ENCODE data around the gene RNASE1.

DNA sequence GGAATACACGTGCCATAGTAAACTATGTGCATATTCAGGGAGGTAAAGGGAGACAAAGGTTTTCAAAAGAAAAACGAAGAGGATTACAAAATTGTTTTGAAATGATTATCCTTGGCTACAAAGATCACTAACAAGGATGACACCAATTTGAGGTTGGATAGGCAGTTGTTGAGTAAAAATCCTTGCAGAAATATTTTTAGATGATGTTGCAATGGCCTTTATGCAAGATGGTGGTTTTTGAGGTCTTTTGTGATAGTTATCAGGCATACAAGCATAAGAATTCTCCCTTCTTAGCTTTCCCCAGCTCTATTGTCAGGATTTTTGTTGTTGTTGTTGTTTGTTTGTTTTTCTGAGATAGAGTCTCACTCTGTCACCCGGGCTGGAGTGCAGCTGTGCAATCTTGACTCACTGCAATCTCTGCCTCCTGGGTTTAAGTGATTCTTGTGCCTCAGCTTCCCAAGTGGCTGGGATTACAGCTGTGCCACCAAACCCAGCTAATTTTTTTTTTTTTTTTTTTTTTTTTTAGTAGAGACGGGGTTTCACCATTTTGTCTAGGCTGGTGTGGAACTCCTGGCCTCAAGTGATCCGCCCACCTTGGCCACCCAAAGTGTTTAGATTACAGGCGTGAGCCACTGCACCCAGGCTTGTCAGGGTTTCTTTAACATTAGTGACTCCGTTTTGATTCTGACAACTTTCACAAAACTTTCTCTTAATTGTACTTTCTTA lies 7.8 kb downstream of the RNASE1 start:
- TF ChIP-seq, protein P1, sequence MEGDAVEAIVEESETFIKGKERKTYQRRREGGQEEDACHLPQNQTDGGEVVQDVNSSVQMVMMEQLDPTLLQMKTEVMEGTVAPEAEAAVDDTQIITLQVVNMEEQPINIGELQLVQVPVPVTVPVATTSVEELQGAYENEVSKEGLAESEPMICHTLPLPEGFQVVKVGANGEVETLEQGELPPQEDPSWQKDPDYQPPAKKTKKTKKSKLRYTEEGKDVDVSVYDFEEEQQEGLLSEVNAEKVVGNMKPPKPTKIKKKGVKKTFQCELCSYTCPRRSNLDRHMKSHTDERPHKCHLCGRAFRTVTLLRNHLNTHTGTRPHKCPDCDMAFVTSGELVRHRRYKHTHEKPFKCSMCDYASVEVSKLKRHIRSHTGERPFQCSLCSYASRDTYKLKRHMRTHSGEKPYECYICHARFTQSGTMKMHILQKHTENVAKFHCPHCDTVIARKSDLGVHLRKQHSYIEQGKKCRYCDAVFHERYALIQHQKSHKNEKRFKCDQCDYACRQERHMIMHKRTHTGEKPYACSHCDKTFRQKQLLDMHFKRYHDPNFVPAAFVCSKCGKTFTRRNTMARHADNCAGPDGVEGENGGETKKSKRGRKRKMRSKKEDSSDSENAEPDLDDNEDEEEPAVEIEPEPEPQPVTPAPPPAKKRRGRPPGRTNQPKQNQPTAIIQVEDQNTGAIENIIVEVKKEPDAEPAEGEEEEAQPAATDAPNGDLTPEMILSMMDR (conservative IDR thresholded peaks at IDR 0.05; ENCODE audit: low read length) = no peak
- no peak for TF ChIP-seq EZH2phosphoT487 (IDR thresholded peaks at IDR 0.05; ENCODE audit: borderline replicate concordance)
